Astrocyte (in vitro differentiated cells and primary cell): Measurements from ENCODE around the gene TBC1D19. TPM values are rescaled to one million over a fixed set of nuclear protein-coding genes. Genes with fewer than 3 reads are reported as not detected.

ENCODE experiments used
- DNase-seq: peaks from one replicate; pipeline ENCODE4 v3.0.0-alpha.2; 2010; ENCODE audit warnings: low read depth
- FAIRE-seq: peaks from 2 replicates; lab custom pipeline; 2011; peaks lifted over from hg19 to GRCh38; lab: Jason Lieb, UNC
- H2AFZ ChIP-seq: 2 replicates; pipeline ENCODE4 v1.6.0; 2012; ENCODE audit warnings: low read depth, low read length, inconsistent platforms
- H3K27ac ChIP-seq: 2 replicates; pipeline ENCODE4 v1.5.1; 2011; ENCODE audit warnings: low read depth, low read length, inconsistent platforms
- H3K27me3 ChIP-seq: 2 replicates; pipeline ENCODE4 v1.6.0; 2011; ENCODE audit warnings: low read length, inconsistent platforms; ENCODE audit not compliant: insufficient read depth
- H3K36me3 ChIP-seq: 2 replicates; pipeline ENCODE4 v1.5.1; 2011; ENCODE audit warnings: low read length, inconsistent platforms; ENCODE audit not compliant: insufficient read depth
- H3K4me1 ChIP-seq: 2 replicates; pipeline ENCODE4 v1.5.1; 2011; ENCODE audit warnings: low read length, inconsistent platforms; ENCODE audit not compliant: insufficient read depth
- H3K4me2 ChIP-seq: 2 replicates; pipeline ENCODE4 v1.6.0; 2012; ENCODE audit warnings: low read length, inconsistent platforms
- H3K4me3 ChIP-seq: 2 replicates; pipeline ENCODE4 v1.5.1; 2011; ENCODE audit warnings: low read depth, mild to moderate bottlenecking, low read length, inconsistent platforms; ENCODE audit not compliant: insufficient read depth
- H3K79me2 ChIP-seq: 2 replicates; pipeline ENCODE4 v1.6.0; 2012; ENCODE audit warnings: mild to moderate bottlenecking, low read length, inconsistent platforms; ENCODE audit not compliant: insufficient read depth
- H3K9ac ChIP-seq: 2 replicates; pipeline ENCODE4 v1.6.0; 2012; ENCODE audit warnings: mild to moderate bottlenecking, low read length, inconsistent platforms
- H3K9me3 ChIP-seq: 2 replicates; pipeline ENCODE4 v1.5.1; 2012; ENCODE audit warnings: low read depth, mild to moderate bottlenecking, low read length, inconsistent platforms; ENCODE audit not compliant: insufficient read depth
- H4K20me1 ChIP-seq: 2 replicates; pipeline ENCODE4 v1.6.0; 2012; ENCODE audit warnings: low read length, inconsistent platforms; ENCODE audit not compliant: insufficient read depth
- H3K27ac Mint-ChIP-seq: one replicate; pipeline ENCODE4 v1.8.0; 2021; ENCODE audit warnings: mild to moderate bottlenecking, mixed read lengths; ENCODE audit not compliant: unreplicated experiment
- H3K27me3 Mint-ChIP-seq: one replicate; pipeline ENCODE4 v1.8.0; 2021; ENCODE audit warnings: low read depth, mixed read lengths; ENCODE audit not compliant: unreplicated experiment
- H3K36me3 Mint-ChIP-seq: one replicate; pipeline ENCODE4 v1.8.0; 2021; ENCODE audit warnings: low read depth, mixed read lengths; ENCODE audit not compliant: unreplicated experiment
- H3K4me1 Mint-ChIP-seq: one replicate; pipeline ENCODE4 v1.8.0; 2021; ENCODE audit warnings: low read depth, mixed read lengths; ENCODE audit not compliant: unreplicated experiment
- H3K4me3 Mint-ChIP-seq: one replicate; pipeline ENCODE4 v1.8.0; 2021; ENCODE audit warnings: mild to moderate bottlenecking, moderate library complexity, mixed read lengths; ENCODE audit not compliant: unreplicated experiment
- H3K9me3 Mint-ChIP-seq: one replicate; pipeline ENCODE4 v1.8.0; 2021; ENCODE audit warnings: mild to moderate bottlenecking, mixed read lengths; ENCODE audit not compliant: unreplicated experiment
- CTCF ChIP-seq: IDR thresholded peaks from 2 replicates; pipeline ENCODE4 v1.5.1; 2011; ENCODE audit warnings: low read depth, mild to moderate bottlenecking, inconsistent platforms, low read length, moderate library complexity; ENCODE audit not compliant: insufficient read depth
- EZH2 ChIP-seq: IDR thresholded peaks from 2 replicates; pipeline ENCODE4 v1.6.1; 2012; ENCODE audit warnings: mild to moderate bottlenecking, low read length, inconsistent platforms; ENCODE audit not compliant: insufficient read depth
- total RNA-seq: library from RNA; stranded (reverse); gene quantifications from 2 replicates; pipeline ENCODE4 v1.2.1, GENCODE V29; 2021

TBC1D19 gene
- total RNA-seq, 1 donor from 2014 or later = 10.5 TPM

- no peak overlapping the region for H3K4me3 ChIP-seq
- Mint-ChIP-seq H3K9me3 (peaks cover 8% of the 10 kb centered on the region), H3K27me3 (no peaks in the 10 kb centered on the region), H3K27ac (no peak overlapping the region), H3K4me3 (no peak overlapping the region), H3K4me1 (no peaks in the 10 kb centered on the region), H3K36me3 (peaks cover 31% of the 10 kb centered on the region)
- peaks cover 4% of the 10 kb centered on the region for H3K36me3 ChIP-seq
- H3K4me1 ChIP-seq = no peaks in the 10 kb centered on the region
- no peak overlapping the region for H2AFZ ChIP-seq
- no peak overlapping the region for H3K9ac ChIP-seq
- H4K20me1 ChIP-seq = no peaks in the 10 kb centered on the region
- FAIRE-seq = no peak
- H3K4me2 ChIP-seq = no peak overlapping the region
- H3K79me2 ChIP-seq = no peaks in the 10 kb centered on the region
- H3K9me3 ChIP-seq = no peaks in the 10 kb centered on the region
- TF ChIP-seq CTCF (no peak), EZH2 (no peak)
- H3K27me3 ChIP-seq = no peaks in the 10 kb centered on the region
- H3K27ac ChIP-seq = no peak overlapping the region
- DNase-seq = no peak
Observed at GRCh38 chr4:26647523-26648224, 63.8 kb downstream of the TBC1D19 start.

GRCh38 chr4:26648260-26648659, 64.4 kb downstream of the TBC1D19 start:
- FAIRE-seq (no peak), DNase-seq (no peak)
- H3K9ac ChIP-seq = no peak overlapping the region
- Mint-ChIP-seq H3K4me3 (no peak overlapping the region), H3K9me3 (peaks cover 2% of the 10 kb centered on the region), H3K27ac (no peak overlapping the region), H3K27me3 (no peaks in the 10 kb centered on the region), H3K4me1 (no peaks in the 10 kb centered on the region), H3K36me3 (peaks cover 32% of the 10 kb centered on the region)
- no peaks in the 10 kb centered on the region for H3K27me3 ChIP-seq
- H3K27ac ChIP-seq = no peak overlapping the region
- peaks cover 4% of the 10 kb centered on the region for H3K36me3 ChIP-seq
- H3K79me2 ChIP-seq = no peaks in the 10 kb centered on the region
- TF ChIP-seq EZH2 (no peak), CTCF (no peak)
- H3K9me3 ChIP-seq = no peaks in the 10 kb centered on the region
- no peak overlapping the region for H3K4me3 ChIP-seq
- H2AFZ ChIP-seq = no peak overlapping the region
- no peak overlapping the region for H3K4me2 ChIP-seq
- H4K20me1 ChIP-seq = no peaks in the 10 kb centered on the region
- H3K4me1 ChIP-seq = no peaks in the 10 kb centered on the region

GRCh38 chr4:26660261-26660660, 76.4 kb downstream of the TBC1D19 start:
- H3K27me3 Mint-ChIP-seq = no peaks in the 10 kb centered on the region
- peaks cover 6% of the 10 kb centered on the region for H3K4me1 Mint-ChIP-seq
- peaks cover 4% of the 10 kb centered on the region for H3K9me3 Mint-ChIP-seq
- peak overlapping the region; percentile 90 for H3K27ac Mint-ChIP-seq
- Histone ChIP-seq H3K27me3 (no peaks in the 10 kb centered on the region), H3K4me3 (no peak overlapping the region), H3K36me3 (peaks cover 25% of the 10 kb centered on the region), H3K79me2 (no peaks in the 10 kb centered on the region), H3K27ac (no peak overlapping the region), H3K4me2 (no peak overlapping the region), H4K20me1 (no peaks in the 10 kb centered on the region), H2AFZ (no peak overlapping the region), H3K9me3 (no peaks in the 10 kb centered on the region), H3K9ac (no peak overlapping the region), H3K4me1 (no peaks in the 10 kb centered on the region)
- TF ChIP-seq CTCF (no peak), EZH2 (no peak)
- DNase-seq (no peak), FAIRE-seq (no peak)
- no peak overlapping the region for H3K4me3 Mint-ChIP-seq
- peaks cover 18% of the 10 kb centered on the region for H3K36me3 Mint-ChIP-seq
